HG02885 (cell line): Measurements from ENCODE around the gene SYT17.

ENCODE experiments used
- ATAC-seq: cut with Tn5 transposase; IDR thresholded peaks from one replicate; pipeline ENCODE4 v1.9.1; 2021; ENCODE audit warnings: mild to moderate bottlenecking; ENCODE audit not compliant: unreplicated experiment, poor library complexity

SYT17 gene, protein sequence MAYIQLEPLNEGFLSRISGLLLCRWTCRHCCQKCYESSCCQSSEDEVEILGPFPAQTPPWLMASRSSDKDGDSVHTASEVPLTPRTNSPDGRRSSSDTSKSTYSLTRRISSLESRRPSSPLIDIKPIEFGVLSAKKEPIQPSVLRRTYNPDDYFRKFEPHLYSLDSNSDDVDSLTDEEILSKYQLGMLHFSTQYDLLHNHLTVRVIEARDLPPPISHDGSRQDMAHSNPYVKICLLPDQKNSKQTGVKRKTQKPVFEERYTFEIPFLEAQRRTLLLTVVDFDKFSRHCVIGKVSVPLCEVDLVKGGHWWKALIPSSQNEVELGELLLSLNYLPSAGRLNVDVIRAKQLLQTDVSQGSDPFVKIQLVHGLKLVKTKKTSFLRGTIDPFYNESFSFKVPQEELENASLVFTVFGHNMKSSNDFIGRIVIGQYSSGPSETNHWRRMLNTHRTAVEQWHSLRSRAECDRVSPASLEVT

DNA sequence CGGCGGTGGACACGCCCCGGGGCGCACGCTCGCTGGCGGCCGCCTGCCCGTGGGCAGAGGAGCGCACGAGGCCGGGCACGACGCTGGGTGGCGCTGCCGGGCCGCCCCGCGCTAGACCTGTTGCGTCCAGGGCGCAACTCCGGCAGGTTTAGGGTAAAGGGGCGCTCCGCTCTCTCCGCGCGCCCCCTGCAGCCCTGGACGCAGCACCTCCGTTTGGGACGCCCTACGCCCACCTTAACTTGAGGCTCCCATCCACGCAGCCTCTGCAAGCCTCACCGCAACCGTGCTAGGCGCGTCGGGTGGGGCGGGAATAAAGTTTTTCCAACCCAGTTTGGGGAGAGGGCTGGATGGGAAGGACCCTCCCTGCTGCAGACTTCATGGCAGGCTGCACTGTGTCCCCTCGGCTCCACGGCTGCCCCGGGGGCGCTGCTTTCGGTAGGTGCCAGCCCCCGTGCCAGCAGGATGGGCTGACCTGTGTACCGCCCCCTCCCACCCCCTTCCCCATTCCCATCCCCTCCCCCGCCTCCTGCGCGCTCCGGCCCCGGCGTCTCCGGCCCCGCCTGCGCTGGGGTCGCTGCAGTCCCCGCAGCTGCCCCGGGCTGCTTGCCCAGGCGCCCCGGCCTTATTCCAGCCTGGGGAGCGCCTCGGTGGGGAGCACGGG lies at the start of gene SYT17:
Gene SYT17 (plus strand): TSS at position 531 of the 661 bp plus-strand sequence. CDS start 407 bp downstream, outside the sequence.
- peak; percentile 57 for ATAC-seq

DNA sequence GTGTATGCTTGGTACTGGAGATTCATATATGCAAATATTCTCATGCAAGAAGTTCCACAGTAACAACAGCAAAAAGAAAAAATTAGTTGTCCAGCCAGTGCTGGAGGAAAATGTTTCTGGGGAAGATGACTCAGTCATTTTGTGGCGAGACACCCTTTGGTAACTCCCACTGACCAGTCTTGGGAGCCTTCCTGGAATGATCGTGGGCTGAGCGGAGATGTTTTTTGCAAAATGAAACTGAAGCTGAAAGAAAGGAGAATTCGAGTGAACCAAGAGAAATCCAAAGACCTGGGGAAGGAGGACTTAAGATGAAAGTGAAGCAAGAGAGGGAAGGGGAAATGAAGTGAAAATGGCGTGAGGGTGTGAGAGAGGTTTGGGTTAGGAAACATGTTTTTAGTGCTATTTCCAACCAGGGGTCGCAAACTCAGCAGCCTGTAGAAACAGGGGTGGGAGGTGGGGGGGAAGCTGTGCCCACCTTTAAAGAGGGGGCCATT lies 49.1 kb upstream of the SYT17 start:
- no peak for ATAC-seq

DNA sequence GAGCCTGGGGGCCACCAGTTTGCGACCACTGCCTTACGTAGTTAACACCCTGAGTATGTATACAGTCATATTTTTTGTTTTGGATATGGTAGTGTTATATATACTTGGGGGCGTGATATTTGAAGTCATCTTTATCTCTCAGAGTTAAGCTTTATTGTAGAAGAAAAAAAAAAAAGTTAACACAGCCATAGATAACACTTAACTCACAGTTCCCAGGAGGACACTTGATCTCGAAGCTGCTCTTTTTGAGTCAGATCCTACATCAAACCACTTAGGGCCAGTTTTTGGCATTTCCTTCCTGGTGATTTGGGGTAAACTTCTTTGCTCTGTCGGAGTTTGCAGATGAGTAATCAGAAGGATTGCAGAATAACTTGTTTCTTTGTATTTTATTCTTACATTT lies 48.5 kb upstream of the SYT17 start:
- no peak for ATAC-seq

DNA sequence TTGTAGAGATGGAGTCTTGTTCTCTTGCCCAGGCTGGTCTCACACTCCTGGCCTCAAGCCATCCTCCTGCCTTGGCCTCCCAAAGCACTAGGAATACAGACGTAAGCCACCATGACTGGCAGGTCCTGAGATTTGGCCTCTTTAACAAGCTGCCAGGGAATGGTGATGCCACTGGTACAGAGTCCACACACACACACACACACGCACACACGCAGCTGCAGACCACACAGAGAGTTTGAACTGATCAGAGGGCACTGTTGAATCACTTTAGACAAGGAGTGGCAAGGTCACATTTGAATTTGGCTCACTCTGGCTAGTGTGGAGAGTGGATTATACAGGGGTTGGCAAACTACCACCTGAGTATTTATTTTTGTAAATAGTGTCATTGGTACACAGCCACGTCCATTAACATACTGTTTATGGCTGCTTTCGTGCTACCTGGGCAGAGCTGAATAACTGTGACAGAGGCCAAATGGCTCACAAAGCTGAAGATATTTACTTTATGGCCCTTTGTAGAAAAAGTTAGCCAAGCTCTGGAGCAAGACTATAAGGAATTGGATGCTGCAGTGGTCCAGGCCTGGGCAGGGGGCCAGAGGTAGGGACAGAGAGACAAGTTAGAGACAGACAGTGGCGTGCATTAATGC lies 44.4 kb upstream of the SYT17 start:
- no peak for ATAC-seq

DNA sequence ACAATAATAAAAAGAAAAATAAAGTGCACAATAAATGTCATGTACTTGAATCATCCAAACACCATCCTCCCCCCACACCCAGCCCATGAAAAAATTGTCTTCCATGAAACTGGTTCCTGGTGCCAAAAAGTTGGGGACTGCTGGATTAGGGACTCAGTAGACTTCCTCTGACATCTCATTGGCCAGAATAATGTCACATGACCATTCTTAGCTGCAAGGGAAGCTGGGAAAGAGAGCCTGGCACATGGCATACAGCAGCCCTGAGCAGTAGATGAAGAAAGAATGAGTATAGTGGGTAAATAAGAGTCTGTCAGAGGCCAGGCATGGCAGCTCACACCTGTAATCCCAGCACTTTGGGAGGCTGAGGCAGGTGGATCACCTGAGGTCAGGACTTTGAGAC lies 41.7 kb upstream of the SYT17 start:
- no peak for ATAC-seq

DNA sequence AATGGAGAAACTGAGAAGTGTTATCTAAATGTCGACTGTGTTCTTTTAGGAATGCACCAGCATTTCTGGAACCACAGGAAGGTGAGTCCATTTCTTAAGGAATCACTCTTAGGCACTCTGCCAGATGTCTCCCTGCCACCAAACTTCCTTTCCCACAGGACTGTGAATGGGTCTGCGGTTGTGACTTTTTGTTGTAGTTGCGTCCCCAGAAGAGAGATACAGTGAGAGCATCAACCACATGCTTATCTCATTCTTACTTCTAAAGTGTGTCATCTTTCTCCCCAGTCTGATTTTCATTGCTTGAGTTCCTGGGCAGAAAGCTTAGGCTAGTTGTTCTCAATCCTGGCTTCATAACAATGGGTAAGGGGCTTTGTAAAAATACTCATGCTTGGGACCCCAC lies 40.8 kb upstream of the SYT17 start:
- peak; percentile 36 for ATAC-seq

DNA sequence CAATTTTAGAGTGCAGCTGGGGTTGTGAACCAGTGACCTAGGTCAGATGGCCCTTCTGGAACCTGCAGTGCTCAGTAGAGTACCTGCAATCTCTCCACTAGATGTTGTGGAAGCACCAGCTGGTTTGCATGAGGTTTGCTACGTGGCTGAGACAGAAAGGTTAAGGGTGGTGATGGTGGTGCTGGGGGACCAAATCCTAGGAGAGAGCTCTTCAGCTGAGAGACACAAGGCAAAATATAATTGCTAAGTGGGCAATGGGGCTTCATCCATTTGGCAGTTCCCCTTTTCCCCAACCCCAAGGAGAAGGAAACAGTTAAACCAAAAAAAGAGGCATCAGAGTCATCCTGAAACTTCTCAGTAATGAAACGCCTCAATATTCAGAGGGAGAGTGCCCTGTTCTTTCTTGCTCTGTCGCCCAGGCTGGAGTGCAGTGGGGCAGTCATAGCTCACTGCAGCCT lies 40.3 kb upstream of the SYT17 start:
- ATAC-seq, result peak; percentile 56

DNA sequence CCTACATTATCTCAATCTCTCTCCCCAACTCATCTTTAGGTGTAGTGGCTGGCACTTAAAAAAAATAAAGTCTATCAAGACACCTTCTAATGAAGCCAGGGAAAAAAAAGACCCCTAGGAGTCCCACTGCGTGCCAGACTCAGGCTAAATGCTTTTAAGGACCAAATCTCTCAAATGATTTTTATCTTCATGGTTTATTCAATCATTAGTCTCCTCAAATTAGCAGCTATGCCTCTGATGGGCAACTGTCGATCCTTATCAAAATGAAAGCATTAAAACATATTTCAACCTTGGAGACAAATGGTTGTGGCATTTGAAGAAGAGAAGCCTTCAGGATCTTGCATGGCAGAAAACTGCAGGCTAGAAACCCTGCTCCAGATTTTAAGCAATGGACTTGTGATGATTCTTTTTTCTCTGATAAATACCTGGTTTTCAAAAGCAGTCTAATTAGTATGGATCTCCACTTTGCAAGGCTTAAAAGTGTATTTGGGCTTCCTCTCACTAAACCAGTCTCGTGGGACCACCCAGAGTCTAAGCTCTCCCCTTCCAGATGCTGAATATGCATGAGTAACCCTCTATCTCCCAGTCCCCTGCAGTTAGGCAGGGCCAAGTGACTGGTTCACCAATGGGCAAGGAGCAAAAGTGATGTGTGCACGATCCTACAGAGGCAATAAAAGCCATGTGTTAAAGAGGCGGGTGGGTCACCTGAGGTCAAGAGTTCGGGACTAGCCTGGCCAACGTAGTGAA lies 39.4 kb upstream of the SYT17 start:
- ATAC-seq, result no peak

DNA sequence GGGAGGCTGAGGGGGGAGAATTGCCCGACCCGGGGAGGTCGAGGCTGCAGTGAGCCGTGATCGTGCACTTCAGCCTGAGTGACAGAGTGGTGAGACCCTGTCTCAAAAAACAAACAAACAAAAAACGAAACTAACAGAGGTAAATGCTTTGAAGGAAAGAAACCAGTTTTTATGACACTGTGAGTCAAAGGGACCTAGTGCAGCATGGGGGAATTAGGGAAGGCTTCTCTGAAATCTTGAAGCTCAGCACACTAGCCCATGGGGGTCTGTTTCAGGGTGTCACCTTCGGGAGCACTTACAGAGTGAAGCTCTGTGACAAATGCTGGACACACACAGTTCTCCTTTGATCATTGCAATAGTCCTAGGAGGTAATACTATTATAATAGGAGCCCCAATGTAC lies 37.7 kb upstream of the SYT17 start:
- no peak for ATAC-seq

DNA sequence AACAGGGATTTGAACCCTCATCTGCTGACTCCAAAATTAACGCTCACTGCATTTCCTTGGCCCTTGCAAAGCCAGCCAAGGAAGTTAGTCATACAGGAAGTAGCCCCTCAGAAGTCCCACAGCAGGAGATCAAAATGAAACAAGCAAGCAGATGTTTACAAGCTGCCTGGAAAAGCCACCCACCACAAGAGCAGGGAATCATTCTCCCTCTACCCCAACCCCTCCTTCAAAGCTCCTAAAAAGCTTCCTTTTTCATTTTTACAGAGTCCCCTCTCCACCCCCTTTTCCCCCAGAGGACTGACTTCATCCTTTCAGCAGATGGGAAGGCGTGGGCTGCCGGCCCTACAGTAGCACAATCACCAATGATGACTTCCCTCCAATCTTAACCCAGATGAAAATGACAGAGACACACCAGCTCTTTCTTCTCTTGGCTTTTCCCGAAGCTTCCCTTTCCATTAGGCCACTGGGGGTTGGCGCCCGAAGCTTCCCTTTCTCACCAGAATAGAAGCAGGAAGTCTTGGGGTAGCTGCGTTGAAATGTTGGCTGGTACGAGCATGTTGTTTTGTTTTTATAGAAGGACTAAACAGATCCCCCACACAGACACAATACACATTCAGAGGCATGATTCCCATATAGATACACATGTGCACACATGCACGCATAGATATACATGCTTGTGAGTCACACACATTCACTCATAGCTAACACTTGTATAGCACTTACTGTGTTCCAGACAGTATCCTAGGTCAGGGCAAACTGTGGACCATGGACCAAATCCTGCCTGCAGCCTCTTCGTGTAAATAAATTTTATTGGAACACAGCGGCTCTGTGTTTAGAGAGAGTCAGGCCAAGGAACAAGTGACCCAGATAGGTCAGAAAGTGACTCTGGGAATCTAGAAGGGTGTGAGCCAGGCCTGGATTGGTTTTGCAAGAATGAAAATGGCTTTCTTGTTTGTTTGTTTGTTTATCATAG lies 36.9 kb upstream of the SYT17 start:
- ATAC-seq, result no peak

DNA sequence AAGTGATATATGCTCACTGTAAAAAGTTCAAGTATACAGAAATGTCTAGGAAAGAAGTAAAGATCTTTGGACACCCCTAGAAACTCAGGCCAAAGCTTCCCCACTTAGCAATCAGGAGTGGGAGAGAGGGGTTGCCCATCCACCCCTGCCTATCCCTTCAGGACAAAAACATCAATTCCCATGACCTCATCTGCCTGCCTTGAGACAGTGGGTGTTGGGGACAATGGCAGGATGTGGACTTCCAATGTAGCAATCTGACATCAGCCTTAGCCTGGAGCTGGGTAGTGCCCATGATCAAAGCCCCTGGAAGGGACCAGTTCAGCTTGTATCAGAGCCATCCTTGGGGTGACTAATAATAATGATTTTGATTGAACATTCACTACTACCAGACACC lies 36.2 kb upstream of the SYT17 start:
- ATAC-seq, result no peak

DNA sequence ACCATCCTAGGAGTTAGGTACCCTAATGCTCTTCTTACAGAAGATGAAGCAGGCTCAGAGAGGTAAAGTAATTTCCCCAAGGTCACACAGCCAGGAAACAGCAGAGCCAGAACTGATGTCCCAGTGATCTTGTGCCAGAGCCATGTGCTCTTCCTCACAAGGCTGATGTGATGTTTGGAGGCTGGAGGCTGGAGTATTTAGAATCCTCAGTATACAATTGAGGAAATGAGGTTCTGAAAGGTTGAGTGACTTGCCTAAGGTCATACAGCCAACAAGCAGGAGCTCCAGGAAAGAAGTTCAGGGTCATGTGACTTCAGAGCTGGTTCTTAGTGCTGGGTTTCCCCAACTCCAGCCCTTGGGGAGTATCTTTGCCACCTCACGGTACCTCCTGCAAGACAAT lies 35.8 kb upstream of the SYT17 start:
- no peak for ATAC-seq

DNA sequence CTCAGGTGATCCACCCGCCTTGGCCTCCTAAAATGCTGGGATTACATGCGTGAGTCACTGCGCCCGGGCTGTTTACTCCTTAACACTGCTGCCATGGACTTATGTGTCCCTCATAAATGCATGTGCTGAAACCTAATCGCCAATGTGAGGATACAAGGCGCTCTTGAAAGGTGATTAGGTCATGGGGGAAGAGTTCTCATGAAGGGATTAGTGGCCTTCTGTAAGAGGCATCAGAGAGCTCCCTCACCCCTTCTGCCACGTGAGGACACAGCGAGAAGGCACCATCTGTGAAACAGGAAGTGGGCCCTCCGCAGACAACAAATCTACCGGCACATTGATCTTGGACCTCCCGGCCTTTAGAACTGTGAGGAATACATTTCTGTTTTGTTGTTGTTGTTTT lies 35.1 kb upstream of the SYT17 start:
- no peak for ATAC-seq

DNA sequence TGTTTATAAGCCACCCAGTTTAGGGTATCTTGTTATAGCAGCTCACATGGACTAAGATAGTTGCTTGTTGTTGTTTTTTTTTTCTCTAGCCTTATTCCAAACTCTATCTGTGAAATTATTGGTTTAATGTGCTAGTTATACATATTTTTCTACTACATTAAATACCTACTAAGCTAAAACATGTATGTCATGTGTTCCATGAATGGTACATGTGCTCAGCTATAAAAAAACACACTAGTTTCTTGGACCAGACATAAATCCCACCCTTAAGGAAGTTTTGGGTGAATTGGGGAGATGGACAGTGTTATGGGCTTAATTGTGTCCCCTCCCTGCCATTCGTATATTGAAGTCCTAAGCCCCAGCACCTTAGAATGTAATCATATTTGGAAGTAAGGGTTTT lies 34.4 kb upstream of the SYT17 start:
- ATAC-seq, result no peak

DNA sequence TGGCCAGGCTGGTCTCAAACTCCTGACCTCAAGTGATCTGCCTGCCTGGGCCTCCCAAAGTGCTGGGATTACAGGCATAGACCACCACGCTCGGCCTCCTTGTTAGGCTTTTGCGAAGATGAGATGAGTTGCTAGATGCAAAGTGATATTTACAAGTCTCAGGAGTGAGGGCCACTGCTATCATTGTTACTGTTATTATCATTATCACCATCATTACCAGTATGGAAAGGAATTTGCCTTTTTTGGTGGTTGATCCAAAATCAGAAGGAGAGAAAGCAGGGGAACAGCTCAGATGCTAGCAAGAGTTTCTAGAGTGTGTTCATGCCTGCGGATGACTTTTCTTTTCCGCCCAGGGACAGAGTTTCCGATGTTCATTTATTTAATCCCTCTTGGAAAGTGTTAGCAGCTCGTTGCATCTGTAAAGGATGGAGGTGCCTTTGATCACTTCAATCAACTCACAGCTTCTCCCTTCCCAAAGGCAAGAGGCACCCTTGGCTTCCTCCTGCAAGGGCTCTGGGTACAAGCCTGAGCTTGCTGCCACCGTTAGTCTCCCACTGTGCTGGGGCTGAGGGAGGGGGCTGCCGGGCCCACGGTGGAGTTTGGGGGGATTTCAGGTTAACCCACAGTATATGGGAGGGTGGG lies 32.7 kb upstream of the SYT17 start:
- ATAC-seq, result no peak

DNA sequence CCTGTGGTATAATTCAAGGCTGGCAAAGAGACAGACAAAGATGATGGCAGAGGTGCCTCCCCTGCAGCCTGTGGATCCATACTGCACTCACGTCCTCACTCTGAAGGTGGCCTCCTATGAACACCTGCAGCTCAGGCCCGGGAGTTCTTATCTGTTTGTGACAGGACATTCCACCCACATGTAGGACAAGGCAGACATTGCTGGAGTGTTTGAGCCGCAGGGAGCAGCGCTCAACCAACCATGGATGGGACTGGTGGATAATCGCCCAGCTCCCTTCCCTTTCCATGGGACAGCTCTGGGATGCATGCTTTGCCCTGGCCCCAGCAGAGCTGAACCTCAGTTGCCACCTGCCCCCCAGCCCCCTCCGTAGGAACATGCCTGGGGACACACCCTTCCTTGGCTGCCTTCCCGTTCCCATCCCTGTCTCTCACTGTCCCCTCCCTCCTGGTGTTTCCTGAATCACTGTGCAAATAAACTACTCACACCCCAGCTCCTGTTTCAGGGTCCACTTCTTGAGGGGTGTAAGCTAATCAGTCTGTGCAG lies 32.1 kb upstream of the SYT17 start:
- ATAC-seq, result no peak

DNA sequence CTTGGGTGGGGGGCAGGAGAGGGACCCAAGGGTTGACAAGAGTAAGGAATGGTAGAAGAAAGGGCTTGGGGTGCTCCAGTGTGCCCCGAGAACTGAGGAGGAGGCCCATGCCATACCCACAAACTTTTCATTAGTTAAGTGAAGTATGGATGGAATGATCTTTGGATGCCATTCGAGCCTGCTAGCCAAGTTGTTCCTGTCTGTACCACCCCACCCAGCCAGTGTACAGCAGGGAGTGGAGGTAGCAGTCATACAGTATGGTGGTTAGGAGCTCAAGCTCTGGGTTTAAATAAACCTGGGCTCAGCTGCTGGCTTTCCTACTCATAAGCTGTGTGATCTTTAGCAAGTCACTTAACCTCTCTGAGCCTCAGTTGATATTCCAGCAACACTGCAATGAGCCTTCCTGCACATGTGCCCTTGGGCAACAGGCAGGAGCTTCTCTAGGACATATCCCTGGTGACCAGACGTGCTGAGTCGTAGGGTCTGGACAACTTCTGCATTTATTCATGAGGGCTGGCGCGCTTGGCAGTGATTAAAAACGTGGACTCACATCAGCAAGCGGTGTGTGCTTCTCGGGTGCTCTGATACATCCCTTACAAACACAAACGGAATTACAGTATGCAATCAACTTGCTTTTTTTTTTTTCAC lies 31.4 kb upstream of the SYT17 start:
- no peak for ATAC-seq
